ENCODE data around the gene UBASH3A. TPM values are rescaled to one million over a fixed set of nuclear protein-coding genes. Genes with fewer than 3 reads are reported as not detected.

UBASH3A gene
- total RNA-seq, 1 experiment from 2014 or later, result not detected

GRCh38 chr21:42473498-42474042, 69.9 kb downstream of the UBASH3A start:
- H3K9me3 ChIP-seq, result no peaks in the 10 kb centered on the region
- ChIA-PET POLR2A (no interaction called here), CTCF (no interaction called here)
- no peaks in the 10 kb centered on the region for H3K27me3 Mint-ChIP-seq (ENCODE audit: insufficient read depth, unreplicated experiment)
- peak overlapping the region; percentile 62 for H3K27ac Mint-ChIP-seq (ENCODE audit: unreplicated experiment)
- no peak overlapping the region for H3K4me3 ChIP-seq (ENCODE audit: low read depth, low read length)
- no TSS peak for BruUV-seq (replicated peaks)
- H3K36me3 ChIP-seq (ENCODE audit: control insufficient read depth, insufficient read depth, low read length), result no peaks in the 10 kb centered on the region
- no peaks in the 10 kb centered on the region for H3K9me3 Mint-ChIP-seq (ENCODE audit: unreplicated experiment)
- TF ChIP-seq, protein P1, sequence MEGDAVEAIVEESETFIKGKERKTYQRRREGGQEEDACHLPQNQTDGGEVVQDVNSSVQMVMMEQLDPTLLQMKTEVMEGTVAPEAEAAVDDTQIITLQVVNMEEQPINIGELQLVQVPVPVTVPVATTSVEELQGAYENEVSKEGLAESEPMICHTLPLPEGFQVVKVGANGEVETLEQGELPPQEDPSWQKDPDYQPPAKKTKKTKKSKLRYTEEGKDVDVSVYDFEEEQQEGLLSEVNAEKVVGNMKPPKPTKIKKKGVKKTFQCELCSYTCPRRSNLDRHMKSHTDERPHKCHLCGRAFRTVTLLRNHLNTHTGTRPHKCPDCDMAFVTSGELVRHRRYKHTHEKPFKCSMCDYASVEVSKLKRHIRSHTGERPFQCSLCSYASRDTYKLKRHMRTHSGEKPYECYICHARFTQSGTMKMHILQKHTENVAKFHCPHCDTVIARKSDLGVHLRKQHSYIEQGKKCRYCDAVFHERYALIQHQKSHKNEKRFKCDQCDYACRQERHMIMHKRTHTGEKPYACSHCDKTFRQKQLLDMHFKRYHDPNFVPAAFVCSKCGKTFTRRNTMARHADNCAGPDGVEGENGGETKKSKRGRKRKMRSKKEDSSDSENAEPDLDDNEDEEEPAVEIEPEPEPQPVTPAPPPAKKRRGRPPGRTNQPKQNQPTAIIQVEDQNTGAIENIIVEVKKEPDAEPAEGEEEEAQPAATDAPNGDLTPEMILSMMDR (IDR thresholded peaks at IDR 0.05; ENCODE audit: insufficient read depth in 1 of 2, low read depth in 1 of 2, low read length in 1 of 2, severe bottlenecking in 1 of 2, unreplicated experiment in 1 of 2), result no peak
- H3K4me1 Mint-ChIP-seq (ENCODE audit: low read depth, unreplicated experiment), result peaks cover 13% of the 10 kb centered on the region
- H3K36me3 Mint-ChIP-seq (ENCODE audit: insufficient read depth, unreplicated experiment), result no peaks in the 10 kb centered on the region
- no peak overlapping the region for H3K4me3 Mint-ChIP-seq (ENCODE audit: unreplicated experiment)
- no peak for DNase-seq
- no peaks in the 10 kb centered on the region for H3K27me3 ChIP-seq (replicated peaks; ENCODE audit: control insufficient read depth, insufficient read depth, low read length)
- intact Hi-C loops (cut with micrococcal nuclease; ENCODE audit: unreplicated experiment), result no loop called here
- H3K4me1 ChIP-seq, result peaks cover 26% of the 10 kb centered on the region

GRCh38 chr21:42474043-42474831, 70.5 kb downstream of the UBASH3A start:
- DNase-seq, result peak; percentile 58 to 81
- POLR2A ChIA-PET, result no interaction called here

DNA sequence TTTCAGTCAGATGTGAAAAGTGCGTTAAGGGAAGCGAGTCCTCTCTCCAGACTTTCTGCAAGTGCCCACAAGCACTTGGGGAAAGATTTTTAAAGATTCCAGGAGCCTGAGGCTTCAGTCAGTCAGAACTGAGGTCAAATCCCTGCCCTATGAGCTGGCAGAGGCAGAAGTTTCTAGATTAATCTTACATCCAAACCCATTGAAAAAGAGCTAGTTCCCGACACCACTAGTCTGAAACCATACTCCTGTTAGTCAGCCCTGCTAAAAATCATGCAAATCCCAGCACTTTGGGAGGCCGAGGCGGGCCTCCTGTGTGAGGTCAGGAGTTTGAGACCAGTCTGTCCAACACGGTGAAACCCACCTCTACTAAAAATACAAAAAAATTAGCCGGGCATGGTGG, 71.3 kb downstream of the UBASH3A start:
- H3K36me3 Mint-ChIP-seq (ENCODE audit: insufficient read depth, unreplicated experiment), result no peaks in the 10 kb centered on the region
- peaks cover 13% of the 10 kb centered on the region for H3K4me1 Mint-ChIP-seq (ENCODE audit: low read depth, unreplicated experiment)
- POLR2A ChIA-PET, result no interaction called here
- no peak overlapping the region for H3K27ac Mint-ChIP-seq (ENCODE audit: unreplicated experiment)
- CTCF ChIA-PET, result no interaction called here
- no TSS peak for BruUV-seq (replicated peaks)
- no peaks in the 10 kb centered on the region for H3K9me3 ChIP-seq
- no peak overlapping the region for H3K4me3 ChIP-seq (ENCODE audit: low read depth, low read length)
- TF ChIP-seq, protein P1 (IDR thresholded peaks at IDR 0.05; ENCODE audit: insufficient read depth in 1 of 2, low read depth in 1 of 2, low read length in 1 of 2, severe bottlenecking in 1 of 2, unreplicated experiment in 1 of 2), result no peak
- H3K4me1 ChIP-seq, result peaks cover 14% of the 10 kb centered on the region
- no peaks in the 10 kb centered on the region for H3K36me3 ChIP-seq (ENCODE audit: control insufficient read depth, insufficient read depth, low read length)
- DNase-seq, result no peak
- no peak overlapping the region for H3K4me3 Mint-ChIP-seq (ENCODE audit: unreplicated experiment)
- H3K9me3 Mint-ChIP-seq (ENCODE audit: unreplicated experiment), result no peaks in the 10 kb centered on the region
- intact Hi-C loops (cut with micrococcal nuclease; ENCODE audit: unreplicated experiment), result no loop called here
- no peaks in the 10 kb centered on the region for H3K27me3 Mint-ChIP-seq (ENCODE audit: insufficient read depth, unreplicated experiment)
- no peaks in the 10 kb centered on the region for H3K27me3 ChIP-seq (replicated peaks; ENCODE audit: control insufficient read depth, insufficient read depth, low read length)

More at GRCh38 chr21:42474043-42474831, 70.5 kb downstream of the UBASH3A start:
- no TSS peak for BruUV-seq (replicated peaks)
- TF ChIP-seq, protein P1 (IDR thresholded peaks at IDR 0.05; ENCODE audit: insufficient read depth in 1 of 2, low read depth in 1 of 2, low read length in 1 of 2, severe bottlenecking in 1 of 2, unreplicated experiment in 1 of 2), result no peak
- Histone ChIP-seq H3K27me3 (replicated peaks; ENCODE audit: control insufficient read depth, insufficient read depth, low read length) (no peaks in the 10 kb centered on the region), H3K4me1 (peaks cover 19% of the 10 kb centered on the region), H3K9me3 (no peaks in the 10 kb centered on the region), H3K36me3 (ENCODE audit: control insufficient read depth, insufficient read depth, low read length) (no peaks in the 10 kb centered on the region), H3K4me3 (ENCODE audit: low read depth, low read length) (no peak overlapping the region)
- peak overlapping the region; percentile 62 for H3K27ac Mint-ChIP-seq (ENCODE audit: unreplicated experiment)
- H3K9me3 Mint-ChIP-seq (ENCODE audit: unreplicated experiment), result no peaks in the 10 kb centered on the region
- H3K36me3 Mint-ChIP-seq (ENCODE audit: insufficient read depth, unreplicated experiment), result no peaks in the 10 kb centered on the region
- no peaks in the 10 kb centered on the region for H3K27me3 Mint-ChIP-seq (ENCODE audit: insufficient read depth, unreplicated experiment)
- CTCF ChIA-PET, result no interaction called here
- H3K4me1 Mint-ChIP-seq (ENCODE audit: low read depth, unreplicated experiment), result peaks cover 13% of the 10 kb centered on the region
- H3K4me3 Mint-ChIP-seq (ENCODE audit: unreplicated experiment), result no peak overlapping the region
- intact Hi-C loops (cut with micrococcal nuclease; ENCODE audit: unreplicated experiment), result no loop called here

Data from Caco-2 (cell line).